ENCODE measurements around the gene ADAM30. TPM values are rescaled to one million over a fixed set of nuclear protein-coding genes. Genes with fewer than 3 reads are reported as not detected.
"Not testable (repeated sequence)": the region's sequence is repeated elsewhere in the genome, so short reads cannot be mapped to it uniquely, and the experiment has no call there.

The ADAM30 gene
- total RNA-seq, 2 experiments from 2014 or later = not detected

DNA sequence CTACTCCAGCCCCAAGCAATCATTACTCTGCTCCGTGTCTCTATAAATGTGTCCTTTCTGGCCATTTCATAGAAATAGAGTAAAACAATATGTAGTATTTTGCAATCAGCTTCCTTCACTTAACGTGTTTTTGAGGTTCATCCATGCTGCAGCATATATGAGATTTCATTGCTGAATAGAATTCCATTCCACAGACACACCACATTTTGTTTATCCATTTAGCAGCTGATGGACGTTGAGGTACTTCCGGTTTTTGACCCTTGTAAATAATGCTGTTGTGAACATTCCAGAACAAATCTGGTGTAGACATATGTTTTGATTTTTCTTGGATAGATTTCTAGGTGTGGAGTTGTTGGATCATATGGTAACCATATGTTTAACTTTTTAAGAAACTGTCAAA lies 30.7 kb downstream of the ADAM30 start:
- TF ChIP-seq, protein P1, sequence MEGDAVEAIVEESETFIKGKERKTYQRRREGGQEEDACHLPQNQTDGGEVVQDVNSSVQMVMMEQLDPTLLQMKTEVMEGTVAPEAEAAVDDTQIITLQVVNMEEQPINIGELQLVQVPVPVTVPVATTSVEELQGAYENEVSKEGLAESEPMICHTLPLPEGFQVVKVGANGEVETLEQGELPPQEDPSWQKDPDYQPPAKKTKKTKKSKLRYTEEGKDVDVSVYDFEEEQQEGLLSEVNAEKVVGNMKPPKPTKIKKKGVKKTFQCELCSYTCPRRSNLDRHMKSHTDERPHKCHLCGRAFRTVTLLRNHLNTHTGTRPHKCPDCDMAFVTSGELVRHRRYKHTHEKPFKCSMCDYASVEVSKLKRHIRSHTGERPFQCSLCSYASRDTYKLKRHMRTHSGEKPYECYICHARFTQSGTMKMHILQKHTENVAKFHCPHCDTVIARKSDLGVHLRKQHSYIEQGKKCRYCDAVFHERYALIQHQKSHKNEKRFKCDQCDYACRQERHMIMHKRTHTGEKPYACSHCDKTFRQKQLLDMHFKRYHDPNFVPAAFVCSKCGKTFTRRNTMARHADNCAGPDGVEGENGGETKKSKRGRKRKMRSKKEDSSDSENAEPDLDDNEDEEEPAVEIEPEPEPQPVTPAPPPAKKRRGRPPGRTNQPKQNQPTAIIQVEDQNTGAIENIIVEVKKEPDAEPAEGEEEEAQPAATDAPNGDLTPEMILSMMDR (IDR thresholded peaks at IDR 0.05) = no peak
- H3K27ac Mint-ChIP-seq = no peak overlapping the region
- CTCF ChIA-PET = interaction anchor here (1.0 kb wide), 1 partner anchor 18 kb away, joined by 4 read pairs; no protein-coding TSS in a partner anchor

DNA sequence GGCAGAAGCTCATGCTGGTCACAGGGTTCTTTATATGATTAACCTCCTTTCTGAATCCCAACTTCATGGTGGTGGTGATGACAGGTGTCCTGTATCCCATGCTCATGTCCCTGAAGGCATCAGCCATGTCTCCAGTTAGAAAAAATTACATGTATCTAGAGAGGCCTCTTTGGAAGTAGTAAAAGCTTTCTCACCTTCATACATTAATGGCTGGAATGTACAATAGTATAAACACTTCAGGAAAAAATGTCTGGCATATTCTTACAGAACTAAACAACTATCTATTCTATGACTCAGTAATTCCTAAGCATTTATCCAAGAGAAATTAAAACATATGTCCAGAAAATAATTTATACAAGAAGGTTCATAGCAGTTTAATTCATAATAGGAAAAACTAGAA lies 34.0 kb downstream of the ADAM30 start:
- DNase-seq (no peak), ATAC-seq (no peak)
- no peak overlapping the region for H3K27ac Mint-ChIP-seq
- H3K27me3 Mint-ChIP-seq = peaks cover 8% of the 10 kb centered on the region
- intact Hi-C loops (cut with micrococcal nuclease) = no loop called here
- no peaks in the 10 kb centered on the region for H3K36me3 Mint-ChIP-seq (ENCODE audit: low read depth)
- TF ChIP-seq, protein P1 (IDR thresholded peaks at IDR 0.05) = no peak
- ChIA-PET POLR2A (no interaction called here), CTCF (interaction anchor here (1.4 kb wide), 1 partner anchor 8 kb away, joined by 5 read pairs; no protein-coding TSS in a partner anchor)
- peaks cover 14% of the 10 kb centered on the region for H3K4me1 Mint-ChIP-seq (ENCODE audit: low read depth)
- H3K4me3 Mint-ChIP-seq = no peak overlapping the region
- H3K9me3 Mint-ChIP-seq = no peaks in the 10 kb centered on the region

More for the DNA sequence above, 30.7 kb downstream of the ADAM30 start:
- Mint-ChIP-seq H3K36me3 (ENCODE audit: low read depth) (no peaks in the 10 kb centered on the region), H3K4me1 (ENCODE audit: low read depth) (peaks cover 3% of the 10 kb centered on the region), H3K27me3 (peaks cover 6% of the 10 kb centered on the region), H3K9me3 (no peaks in the 10 kb centered on the region), H3K4me3 (no peak overlapping the region)
- intact Hi-C loops (cut with micrococcal nuclease) = no loop called here
- ATAC-seq (no peak), DNase-seq (no peak)
- POLR2A ChIA-PET = no interaction called here

DNA sequence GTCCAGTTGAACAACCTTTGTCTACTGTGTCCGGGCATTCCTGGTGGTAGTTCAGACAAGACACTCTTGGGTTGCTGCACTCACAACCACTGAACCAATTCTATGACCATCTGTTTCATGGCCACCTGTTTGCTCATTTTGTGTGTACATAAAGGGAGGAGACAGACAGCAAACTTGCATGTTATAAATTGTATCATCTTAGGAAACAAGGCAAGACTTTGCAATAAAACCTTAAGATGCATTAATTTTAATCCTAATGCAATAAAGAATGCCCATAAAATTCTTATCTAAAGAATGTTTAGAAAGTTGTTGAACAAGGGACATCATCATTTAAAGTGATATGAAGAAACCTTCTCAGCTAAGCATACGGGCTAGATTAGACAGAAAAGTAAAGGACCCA lies 34.8 kb downstream of the ADAM30 start:
- Mint-ChIP-seq H3K27ac (no peak overlapping the region), H3K27me3 (peaks cover 8% of the 10 kb centered on the region), H3K4me1 (ENCODE audit: low read depth) (peaks cover 12% of the 10 kb centered on the region), H3K4me3 (no peak overlapping the region), H3K9me3 (no peaks in the 10 kb centered on the region), H3K36me3 (ENCODE audit: low read depth) (no peaks in the 10 kb centered on the region)
- ATAC-seq (no peak), DNase-seq (no peak)
- ChIA-PET POLR2A (no interaction called here), CTCF (interaction anchor here (1.4 kb wide), 1 partner anchor 9 kb away, joined by 5 read pairs; no protein-coding TSS in a partner anchor)
- TF ChIP-seq, protein P1 (IDR thresholded peaks at IDR 0.05) = no peak
- intact Hi-C loops (cut with micrococcal nuclease) = no loop called here

DNA sequence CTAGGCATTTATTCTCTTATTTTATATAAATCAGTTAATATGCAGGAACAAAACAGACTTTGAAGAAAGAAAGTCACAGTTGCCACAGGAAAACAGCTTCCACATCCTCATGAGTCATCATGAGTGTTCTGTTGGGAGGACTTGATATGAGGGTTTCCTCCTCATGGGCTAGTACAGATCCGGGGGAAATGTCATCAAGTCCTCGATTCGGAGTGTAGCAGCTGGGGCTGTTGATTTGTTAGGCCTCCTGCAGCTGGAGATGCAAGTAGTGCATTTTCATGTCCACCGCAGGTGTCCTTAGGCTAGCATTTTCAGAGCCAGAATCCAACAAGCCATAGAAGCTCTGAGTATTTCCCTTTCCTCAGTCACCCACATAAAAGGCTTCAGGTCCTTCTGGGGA lies 36.7 kb downstream of the ADAM30 start:
- POLR2A ChIA-PET = interaction anchor here (1.0 kb wide), 1 partner anchor 22 kb away, joined by 3 read pairs; no protein-coding TSS in a partner anchor
- ATAC-seq (peak; percentile 79), DNase-seq (peak; percentile 23)
- intact Hi-C loops (cut with micrococcal nuclease) = no loop called here
- CTCF ChIA-PET = interaction anchor here (1.1 to 1.7 kb wide), 4 partner anchors 12 to 116 kb away, joined by 3 to 8 read pairs (median 4); no protein-coding TSS in a partner anchor
- no peak overlapping the region for H3K4me3 Mint-ChIP-seq
- TF ChIP-seq, protein P1 (IDR thresholded peaks at IDR 0.05) = no peak
- no peaks in the 10 kb centered on the region for H3K36me3 Mint-ChIP-seq (ENCODE audit: low read depth)
- peaks cover 3% of the 10 kb centered on the region for H3K27me3 Mint-ChIP-seq
- peak overlapping the region; percentile 32 for H3K27ac Mint-ChIP-seq
- peaks cover 12% of the 10 kb centered on the region for H3K4me1 Mint-ChIP-seq (ENCODE audit: low read depth)
- no peaks in the 10 kb centered on the region for H3K9me3 Mint-ChIP-seq

DNA sequence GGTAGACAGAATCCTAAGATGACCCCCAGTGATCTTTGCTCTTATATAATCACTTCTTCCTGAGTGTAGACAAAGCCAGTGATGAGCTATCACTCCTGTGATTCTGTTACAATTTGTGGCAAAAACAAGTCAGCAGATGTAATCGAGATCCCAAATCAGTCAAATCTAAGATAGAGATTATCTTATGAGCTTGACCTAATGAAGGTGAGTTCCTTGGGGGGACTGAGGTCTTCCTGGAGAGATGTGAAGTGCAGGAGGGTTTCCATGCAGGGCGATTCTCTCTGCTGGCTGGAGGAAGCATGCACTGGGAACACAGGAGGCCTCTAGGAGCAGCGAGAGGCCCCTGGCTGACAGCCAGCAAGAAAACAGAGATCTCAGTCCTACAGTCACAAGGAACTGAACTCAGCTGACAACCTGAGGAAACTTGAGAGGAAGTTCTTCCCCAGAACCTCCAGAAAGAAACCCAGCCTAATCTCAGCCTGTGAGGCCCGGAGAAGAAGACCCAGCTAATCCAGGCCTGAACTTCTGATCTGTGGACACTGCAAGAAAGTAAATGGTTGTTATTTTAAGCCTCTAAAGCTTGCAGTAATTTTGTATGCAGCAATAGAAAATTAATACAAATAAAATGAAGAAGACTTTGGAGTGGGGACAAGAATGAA lies 37.6 kb downstream of the ADAM30 start:
- CTCF ChIA-PET = interaction anchor here (1.4 to 1.7 kb wide), 4 partner anchors 28 to 115 kb away, joined by 3 to 8 read pairs (median 5); no protein-coding TSS in a partner anchor
- POLR2A ChIA-PET = interaction anchor here (1.0 kb wide), 1 partner anchor 23 kb away, joined by 3 read pairs; no protein-coding TSS in a partner anchor
- H3K27ac Mint-ChIP-seq; H3K27me3 Mint-ChIP-seq; H3K4me3 Mint-ChIP-seq; ATAC-seq; intact Hi-C loops (cut with micrococcal nuclease); DNase-seq; H3K36me3 Mint-ChIP-seq (ENCODE audit: low read depth); H3K9me3 Mint-ChIP-seq: not testable (repeated sequence)
- H3K4me1 Mint-ChIP-seq (ENCODE audit: low read depth) = peaks cover 12% of the 10 kb centered on the region
